Hematopoietic multipotent progenitor cell treated with erythropoietin and hydrocortisone succinate and interleukin-3 and kit ligand, for 8 days (in vitro differentiated cells): ENCODE results near the gene CCP110.

Experiments
- DNase-seq: peaks from one replicate; pipeline ENCODE4 v3.0.0-alpha.2; 2015

The CCP110 gene, protein sequence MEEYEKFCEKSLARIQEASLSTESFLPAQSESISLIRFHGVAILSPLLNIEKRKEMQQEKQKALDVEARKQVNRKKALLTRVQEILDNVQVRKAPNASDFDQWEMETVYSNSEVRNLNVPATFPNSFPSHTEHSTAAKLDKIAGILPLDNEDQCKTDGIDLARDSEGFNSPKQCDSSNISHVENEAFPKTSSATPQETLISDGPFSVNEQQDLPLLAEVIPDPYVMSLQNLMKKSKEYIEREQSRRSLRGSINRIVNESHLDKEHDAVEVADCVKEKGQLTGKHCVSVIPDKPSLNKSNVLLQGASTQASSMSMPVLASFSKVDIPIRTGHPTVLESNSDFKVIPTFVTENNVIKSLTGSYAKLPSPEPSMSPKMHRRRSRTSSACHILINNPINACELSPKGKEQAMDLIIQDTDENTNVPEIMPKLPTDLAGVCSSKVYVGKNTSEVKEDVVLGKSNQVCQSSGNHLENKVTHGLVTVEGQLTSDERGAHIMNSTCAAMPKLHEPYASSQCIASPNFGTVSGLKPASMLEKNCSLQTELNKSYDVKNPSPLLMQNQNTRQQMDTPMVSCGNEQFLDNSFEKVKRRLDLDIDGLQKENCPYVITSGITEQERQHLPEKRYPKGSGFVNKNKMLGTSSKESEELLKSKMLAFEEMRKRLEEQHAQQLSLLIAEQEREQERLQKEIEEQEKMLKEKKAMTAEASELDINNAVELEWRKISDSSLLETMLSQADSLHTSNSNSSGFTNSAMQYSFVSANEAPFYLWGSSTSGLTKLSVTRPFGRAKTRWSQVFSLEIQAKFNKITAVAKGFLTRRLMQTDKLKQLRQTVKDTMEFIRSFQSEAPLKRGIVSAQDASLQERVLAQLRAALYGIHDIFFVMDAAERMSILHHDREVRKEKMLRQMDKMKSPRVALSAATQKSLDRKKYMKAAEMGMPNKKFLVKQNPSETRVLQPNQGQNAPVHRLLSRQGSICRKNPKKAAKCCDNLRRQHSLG

DNA sequence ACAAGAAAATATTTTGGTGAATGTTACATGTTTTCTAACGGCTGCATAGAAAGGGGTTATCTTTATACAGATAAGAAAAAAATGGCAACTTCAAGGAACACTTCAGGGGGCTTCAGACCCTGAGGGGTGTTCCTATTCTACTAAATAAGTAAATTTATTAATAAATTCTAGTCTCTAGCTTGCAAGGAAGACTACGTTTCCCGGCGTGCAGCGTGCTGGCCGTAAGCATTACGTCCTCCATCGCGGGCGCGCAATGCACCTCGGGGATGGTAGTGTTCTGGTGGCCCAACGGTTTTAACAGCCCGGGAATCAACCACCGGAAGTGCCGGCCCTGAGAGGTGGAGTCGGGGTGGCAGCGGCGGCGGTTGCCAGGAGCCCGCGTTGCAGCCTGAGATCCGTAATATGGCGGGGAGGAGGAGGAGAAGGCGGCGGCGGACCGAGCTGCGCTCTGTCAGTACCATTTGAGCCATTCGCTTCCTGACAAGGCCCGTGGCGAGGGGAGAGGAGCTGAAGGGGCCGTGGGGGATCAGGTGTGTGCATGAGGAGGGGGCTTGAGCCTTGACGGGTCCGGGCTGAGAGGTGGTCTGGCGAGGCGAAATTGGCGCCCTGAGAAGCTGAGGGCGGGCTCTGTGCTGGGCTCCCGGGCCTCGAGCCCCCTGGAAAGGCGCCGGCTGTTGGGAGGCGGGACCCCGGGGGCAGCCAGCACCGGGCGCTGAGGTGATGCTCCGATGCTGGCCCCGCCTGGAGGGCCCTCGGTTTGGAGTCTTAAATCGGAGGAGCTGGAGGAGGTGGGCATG lies at the start of gene CCP110:
CCP110 (plus strand) TSS at position 384 of the 797 bp plus-strand sequence. CDS start 3,940 bp downstream, outside the sequence.
- DNase-seq, result peak; percentile 97

DNA sequence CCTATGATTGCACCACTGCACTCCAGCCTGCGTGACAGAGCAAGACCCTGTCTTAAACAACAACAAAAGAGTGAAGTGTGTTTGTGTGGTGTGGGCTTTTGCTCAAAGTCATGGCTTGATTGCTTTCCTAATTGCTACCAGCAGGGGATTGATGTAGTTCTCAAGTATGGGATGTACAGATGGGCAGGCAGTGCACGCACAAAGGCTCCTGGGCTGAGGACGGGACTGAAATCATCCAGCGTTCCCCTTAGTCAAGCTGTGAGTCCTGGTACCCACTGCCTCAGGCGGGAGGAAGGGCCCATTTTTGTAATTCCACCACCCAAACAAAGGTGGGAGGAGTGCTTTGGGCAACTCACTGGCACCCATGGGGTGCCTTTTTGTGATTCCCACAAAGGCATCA lies 49.1 kb upstream of the CCP110 start:
- no peak for DNase-seq

DNA sequence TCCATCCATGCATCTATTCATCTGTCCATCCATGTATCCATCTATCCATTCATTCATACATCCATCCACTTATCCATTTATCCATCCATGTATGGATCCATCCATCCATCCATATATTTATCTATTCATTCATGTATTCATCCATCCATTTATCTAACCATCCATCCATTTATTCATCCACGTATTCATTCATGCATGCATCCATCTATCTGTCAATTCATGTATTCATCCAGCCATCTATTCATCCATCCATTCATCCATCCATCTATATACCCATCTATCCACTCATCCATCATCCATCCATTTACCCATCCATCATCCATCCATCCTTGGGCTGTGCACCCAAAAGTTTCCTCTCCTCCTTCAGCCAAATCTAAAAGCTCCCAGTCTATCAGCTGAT lies 45.2 kb upstream of the CCP110 start:
- no peak for DNase-seq

DNA sequence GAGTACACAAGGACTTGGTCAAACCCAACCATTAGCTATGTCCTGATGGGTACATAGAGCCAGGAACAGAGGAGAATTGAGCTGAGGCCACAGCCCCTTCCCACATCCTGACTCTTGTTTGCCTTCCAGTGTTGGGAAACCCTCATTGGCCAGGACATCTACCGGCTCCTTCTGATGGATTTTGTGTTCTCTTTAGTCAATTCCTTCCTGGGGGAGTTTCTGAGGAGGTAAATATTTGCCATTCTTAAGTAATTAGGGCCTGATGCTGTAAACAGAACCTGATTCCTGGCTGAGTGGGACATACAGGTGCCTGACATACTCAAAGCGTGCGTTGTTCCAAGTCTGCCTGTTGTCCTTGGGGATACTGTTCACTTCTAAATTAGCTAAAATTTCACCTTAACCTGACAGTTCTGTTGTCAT lies 44.4 kb upstream of the CCP110 start:
- no peak for DNase-seq

DNA sequence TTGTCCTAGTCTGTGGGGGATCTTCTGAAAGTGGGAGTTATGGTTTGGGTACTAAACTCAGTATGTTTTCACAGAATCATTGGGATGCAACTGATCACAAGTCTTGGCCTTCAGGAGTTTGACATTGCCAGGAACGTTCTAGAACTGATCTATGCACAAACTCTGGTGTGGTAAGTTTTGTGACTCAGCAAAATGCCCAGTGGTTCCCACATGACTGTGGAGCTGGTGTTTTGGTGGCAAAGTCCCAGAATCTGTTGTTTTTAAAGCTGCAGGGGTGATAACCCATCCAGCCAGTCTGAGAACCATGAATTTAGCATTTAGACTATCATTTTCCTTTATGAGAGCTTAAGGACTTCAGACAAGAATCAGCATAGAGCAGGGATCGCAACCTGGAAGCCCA lies 42.4 kb upstream of the CCP110 start:
- DNase-seq, result peak; percentile 79

DNA sequence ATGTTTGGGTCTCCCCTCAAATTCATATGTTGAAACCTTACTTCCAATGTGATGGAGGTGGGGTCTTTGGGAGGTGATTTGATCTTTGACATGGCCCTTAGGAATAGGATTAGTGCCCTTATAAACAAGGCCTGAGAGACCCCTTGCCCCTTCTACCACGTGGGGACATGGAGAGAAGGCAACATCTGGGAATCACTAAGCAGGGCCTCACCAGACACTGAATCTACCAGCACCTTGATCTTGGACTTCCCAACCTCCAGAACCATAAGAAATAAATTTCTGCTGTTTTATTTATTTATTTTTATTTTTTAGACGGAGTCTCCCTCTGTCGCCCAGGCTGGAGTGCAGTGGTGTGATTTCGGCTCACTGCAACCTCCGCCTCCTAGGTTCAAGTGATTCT lies 42.0 kb upstream of the CCP110 start:
- no peak for DNase-seq

DNA sequence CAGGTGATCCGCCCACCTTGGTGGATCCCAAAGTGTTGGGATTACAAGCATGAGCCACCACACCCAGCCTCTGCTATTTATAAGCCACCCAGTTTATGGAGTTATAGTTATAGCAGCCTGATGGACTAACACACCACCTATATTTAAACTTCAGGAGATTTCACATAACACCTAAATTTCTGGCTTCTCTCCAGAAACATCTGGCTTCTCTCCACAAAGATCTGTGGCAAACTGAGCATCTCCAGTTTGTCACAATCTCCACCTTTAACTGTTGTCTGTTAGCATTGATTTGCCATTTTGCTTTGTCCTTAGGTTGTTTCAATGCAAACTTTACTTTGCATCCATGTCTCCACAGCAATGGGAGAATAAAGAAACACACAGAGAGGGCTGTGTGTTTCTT lies 41.5 kb upstream of the CCP110 start:
- DNase-seq, result peak; percentile 42

DNA sequence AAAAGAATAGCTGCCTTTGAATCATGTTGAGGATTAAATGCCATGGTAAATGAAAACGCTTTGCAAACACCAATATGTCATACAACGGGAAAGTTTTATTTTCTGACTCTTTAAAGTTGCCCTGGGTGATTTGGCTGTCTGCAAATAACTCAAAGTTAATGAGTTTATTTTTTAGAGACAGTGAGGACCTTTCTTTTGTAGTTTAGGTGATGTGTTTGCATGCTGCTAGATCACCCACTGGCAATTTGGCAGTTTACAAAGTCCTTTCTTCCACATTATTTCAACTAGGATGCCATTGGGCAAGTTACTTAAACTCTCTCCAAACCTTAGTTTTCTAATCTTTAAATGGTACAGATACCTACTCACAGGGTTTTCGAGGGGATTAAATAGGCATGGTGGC lies 39.6 kb upstream of the CCP110 start:
- no peak for DNase-seq

DNA sequence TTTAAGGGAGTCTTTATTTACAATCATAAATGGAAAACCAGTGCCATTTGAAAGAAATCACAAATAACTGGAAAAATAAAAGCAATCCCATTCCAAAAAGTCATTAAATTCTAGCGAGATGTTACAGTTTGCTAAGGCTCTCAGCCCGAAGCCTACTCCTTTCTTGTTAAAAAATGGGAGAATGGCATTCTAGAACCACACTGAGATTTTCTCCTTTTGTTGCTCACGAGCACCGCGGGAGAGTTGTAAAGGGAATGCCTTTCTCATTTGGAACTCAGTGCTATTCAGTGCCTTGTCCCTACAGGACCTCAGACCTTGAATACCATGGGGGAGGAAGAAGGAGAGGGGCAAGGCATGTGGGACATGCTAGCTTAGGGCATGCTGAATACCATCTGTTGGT lies 38.1 kb upstream of the CCP110 start:
- DNase-seq, result no peak

DNA sequence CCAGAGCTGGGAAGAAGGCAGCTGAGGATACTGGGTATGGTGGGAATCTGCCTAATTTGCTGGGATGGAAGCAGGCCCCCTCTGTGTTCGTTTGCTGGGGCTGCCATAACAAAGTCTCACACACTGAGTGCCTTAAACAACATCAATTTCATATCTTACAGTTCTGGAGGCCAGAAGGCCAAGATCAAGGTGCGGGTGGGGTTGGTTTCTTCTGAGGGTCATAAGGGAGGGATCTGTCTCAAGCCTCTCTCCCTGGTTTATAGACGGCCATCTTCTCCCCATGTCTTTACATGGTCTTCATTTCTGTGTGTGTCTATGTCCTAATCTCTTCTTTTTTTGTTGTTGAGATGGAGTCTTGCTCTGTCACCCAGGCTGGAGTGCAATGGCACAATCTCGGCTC lies 37.7 kb upstream of the CCP110 start:
- DNase-seq, result peak; percentile 37

DNA sequence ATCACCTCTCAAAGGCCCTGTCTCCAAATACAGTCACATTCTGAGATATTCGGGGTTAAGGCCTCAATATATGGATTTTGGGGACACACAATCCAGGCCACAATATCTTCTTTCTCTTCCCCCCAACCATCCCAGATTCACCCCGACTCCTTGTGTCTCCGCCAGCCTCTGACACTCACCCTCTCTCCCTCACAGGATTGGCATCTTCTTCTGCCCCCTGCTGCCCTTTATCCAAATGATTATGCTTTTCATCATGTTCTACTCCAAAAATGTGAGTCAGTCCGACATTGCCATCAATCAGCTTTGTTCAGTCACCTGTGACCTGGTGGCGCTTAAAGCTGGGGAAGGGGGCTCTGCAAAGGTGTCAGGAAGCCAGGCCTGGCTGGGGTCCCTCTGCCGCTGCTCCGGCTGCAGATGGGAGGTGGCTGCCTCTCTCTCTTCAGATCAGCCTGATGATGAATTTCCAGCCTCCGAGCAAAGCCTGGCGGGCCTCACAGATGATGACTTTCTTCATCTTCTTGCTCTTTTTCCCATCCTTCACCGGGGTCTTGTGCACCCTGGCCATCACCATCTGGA lies 36.9 kb upstream of the CCP110 start:
- peak; percentile 66 for DNase-seq

DNA sequence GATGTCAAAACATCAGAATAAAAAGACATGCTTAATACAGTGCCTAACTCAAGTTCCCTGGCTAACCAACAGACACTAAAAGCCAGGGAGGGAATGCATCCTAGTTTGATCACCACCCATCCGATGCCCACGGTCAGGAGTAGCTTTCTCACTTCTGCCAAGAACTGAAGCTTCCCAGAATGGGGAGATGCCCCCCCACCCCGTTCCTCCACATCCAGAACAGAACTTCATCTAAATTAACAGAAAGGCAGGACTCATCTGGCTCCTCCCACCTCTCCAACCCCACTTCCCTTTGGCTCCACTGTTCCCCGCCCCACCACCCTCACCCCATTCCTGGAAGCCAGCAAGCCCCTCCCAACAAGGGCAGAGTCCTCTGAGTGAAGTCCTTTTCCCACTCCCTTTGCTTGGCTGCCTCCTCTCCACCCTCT lies 35.5 kb upstream of the CCP110 start:
- DNase-seq, result peak; percentile 87

DNA sequence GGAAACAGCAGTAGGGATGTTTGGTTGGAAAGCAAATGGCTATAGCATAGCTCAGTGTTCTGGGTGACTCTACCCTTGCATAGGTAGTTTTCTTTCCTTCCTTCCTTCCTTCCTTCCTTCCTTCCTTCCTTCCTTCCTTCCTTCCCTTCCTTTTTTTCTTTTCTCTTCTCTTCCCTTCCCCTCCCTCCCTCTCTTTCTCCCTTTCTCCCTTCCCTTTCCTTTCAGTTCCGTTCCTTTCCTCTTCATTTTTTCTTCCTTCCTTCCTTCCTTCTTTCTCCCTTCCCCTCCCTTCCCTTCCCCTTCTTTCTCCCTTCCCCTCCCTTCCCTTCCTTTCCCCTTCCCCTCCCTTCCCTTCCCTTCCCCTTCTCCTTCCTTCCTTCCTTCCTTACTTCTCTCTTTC lies 33.1 kb upstream of the CCP110 start:
- DNase-seq, result no peak

DNA sequence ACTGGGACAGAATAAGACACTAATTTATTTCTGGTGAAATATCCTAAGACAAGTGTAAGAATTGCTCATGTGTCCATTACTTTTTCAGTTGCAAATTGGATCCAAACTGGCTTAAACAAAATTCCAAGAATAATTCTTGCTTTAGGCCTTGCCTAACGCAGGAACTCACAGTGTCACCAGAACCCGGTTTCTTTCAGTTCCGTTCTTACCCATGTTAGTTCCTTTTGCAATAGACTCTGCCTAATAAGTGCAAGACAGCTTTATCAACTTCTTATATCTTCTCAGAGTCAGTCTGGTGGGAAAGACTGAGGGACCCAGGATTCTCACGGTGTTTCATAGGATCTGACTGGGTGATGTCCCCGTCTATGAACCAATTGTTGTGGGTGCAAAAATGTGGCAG lies 26.6 kb upstream of the CCP110 start:
- DNase-seq, result no peak

DNA sequence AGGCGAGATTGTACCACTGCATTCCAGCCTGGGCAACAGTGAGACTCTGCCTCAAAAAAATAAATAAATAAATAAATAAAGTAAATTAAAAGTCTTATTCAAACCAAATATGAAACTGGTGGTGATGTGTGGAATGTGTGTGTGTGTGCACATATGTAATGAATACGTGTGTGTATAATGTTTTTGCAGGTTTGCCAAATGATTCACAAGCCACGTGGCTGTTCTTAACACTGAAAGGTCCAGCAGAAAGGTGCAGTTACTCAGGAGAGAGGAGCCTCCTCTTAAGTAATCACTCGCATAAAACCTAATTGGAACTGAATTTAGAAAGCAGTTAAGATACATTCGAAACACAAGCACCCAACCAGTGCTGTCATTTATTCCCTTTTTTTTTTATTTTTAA lies 24.7 kb upstream of the CCP110 start:
- DNase-seq, result no peak

DNA sequence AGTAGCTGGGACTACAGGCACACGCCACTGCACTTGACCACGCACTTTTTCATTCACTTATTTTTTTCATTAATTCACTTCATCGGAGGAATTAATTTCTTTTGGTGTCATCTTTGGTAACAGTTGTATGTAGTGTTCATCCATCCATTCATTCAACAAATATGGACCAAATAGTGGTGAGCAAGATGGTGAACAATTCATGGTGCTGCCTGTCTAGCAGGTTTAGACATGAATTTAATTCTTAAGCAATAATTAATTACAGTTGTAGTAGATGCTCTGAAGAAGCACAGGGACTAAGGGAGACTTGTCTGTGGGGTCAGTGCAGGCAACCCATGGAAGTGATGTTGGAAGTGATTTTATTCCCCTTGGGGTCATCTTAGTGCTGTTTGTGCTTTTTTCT lies 24.3 kb upstream of the CCP110 start:
- DNase-seq, result no peak

DNA sequence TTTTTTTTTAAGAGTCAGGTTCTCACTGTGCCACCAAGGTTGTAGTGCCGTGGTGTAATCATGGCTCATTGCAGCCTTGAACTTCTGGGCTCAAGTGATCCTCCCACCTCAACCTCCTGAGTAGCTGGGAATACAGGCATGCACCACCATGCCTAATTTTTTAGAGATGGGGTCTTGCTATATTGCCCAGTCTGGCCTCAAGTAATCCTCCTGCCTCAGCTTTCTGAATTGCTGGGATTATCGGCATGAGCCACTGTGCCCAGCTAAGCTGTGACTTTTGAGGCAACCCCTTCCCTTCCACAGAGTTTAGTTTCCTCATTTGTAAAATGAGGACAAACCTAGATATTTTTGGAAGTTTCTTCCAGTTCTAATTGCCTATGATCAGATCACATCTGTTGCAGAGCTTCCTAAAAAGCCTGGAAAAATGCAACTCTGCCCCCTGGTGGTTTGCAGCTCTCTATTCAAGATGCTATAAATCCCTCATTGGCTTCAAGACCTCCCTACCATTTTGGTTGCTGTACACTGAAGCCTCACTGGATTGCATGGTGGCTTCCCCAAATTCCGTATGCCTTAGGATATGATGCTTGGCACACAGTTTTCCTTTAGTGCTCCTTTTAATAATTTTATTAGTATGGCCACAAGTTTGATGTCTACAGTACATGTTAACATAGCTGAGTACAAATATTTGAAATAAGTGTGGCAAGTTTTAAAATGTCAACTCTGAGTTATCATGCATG lies 21.2 kb upstream of the CCP110 start:
- peak; percentile 88 for DNase-seq

DNA sequence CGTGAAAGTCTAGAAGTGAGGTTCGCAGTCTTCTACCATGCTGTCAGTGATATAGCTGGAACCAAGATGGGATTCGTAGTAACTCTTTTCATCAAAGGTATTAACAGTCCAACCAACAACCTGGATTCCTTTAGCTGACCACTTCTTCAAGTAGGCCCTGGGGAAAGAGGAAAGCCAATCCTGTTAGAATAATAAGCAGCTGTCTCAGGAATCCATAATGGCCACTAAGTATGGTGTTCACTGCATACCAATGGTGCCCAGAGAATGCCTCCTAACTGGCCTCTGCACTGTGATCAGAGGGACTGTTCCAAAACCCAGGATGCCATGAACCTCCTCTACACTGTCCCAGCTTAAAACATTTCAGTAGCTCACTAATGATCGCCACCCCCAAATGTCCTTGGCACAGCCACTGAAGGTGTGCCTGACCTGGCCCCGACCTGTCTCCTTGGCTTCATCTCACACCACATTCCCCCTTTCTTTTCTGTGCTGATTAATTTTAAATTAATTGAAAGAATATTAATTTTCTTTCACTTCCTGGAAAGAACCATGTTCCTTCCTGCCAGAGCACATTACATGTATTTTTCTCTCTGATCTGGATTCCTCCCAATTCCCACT lies 20.2 kb upstream of the CCP110 start:
- no peak for DNase-seq

DNA sequence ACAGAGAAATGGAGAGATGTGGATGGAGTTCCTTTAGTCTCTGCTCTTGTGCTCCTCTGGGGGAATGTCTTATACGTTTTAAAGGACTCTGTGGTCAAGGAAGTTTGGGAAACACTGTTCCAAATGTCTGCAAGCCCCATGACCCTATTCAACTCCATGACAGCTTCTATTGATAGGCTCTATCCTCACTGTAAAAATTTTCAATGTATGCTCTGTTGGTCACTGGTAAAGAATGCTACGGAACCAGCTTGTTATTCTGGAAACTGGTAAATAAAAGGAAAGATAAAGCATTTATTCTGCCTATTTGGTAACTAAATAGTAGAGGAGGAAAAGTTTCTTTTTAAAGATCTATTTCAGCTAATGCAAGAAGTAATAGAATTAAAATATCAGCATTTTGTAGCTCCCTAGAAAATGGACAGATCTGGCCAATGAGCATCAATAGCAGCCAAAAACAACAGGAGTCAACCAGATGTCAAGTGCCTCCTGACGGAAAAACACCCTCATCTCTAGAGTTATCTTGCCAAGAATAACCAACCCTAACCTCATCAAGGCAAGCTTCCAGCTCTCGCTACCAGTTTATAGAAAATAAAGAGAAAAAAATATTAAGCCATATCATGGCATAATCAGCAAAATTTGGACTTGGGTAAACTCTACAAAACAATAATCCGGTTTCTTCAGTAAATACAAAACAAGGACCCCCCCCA lies 18.0 kb upstream of the CCP110 start:
- peak; percentile 1 for DNase-seq

DNA sequence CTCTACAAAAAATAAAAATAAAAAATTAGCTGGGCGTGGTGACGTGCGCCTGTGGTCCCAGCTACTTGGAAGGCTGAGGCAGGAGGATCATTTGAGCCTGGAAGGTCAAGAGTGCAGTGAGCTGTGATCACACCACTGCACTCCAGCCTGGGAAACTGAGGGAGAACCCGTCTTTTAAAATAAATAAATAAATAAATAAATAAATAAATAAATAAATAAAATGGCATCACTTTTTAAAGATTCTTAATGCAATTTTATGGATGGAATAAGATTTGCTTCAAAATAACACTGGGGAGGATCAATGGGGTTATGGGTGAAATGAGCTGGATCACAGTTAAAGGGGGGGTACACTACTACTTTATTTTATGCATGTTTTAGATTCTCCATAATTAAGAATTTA lies 16.8 kb upstream of the CCP110 start:
- no peak for DNase-seq

DNA sequence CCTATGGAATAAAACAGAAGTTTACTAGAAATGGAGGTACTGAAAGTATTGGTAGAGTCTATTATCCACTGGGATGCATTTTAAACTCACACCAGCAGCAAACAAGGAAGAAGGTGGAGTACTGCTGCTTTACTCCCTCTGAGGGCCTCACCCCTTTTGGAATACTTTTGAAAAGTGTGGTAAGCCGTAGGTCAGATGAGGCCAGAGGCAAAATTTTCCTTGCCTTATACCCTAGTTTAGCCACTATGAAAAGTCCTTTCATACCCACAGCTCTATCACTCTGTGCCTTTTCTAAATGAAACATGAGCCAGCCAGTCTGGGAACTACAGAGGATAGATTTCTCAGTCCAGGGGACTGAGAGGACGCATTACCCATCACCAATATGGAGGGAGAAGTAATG lies 15.9 kb upstream of the CCP110 start:
- no peak for DNase-seq
